Gastrocnemius medialis (tissue), 4 donors: ENCODE measurements around the gene UBE4A. TPM values are rescaled to one million over a fixed set of nuclear protein-coding genes. Genes with fewer than 3 reads are reported as not detected.

Experiments used
- ATAC-seq, 2 donors: fragments of 150-250 bp; one replicate each; pipeline ENCODE4 v1.9.1; 2016
- DNase-seq, 2 donors: peaks; one replicate each; pipeline ENCODE4 v3.0.0-alpha.2; 2019
- H3K27ac ChIP-seq, 4 donors: fragments of 200-600 bp; sonication (generic); 1 replicate in 1 of 4; 2 replicates in 3 of 4; pipeline ENCODE4 v1.5.1; 2016 to 2018; ENCODE audit warnings: mild to moderate bottlenecking in 2 of 4, moderate library complexity in 1 of 4
- H3K27me3 ChIP-seq, 3 donors: fragments of 200-600 bp; sonication (generic) in 2 of 3; 1 replicate in 1 of 3; 2 replicates in 2 of 3; pipeline versions ENCODE4 v1.5.1 to v1.6.0; 2016 to 2019; ENCODE audit warnings: mild to moderate bottlenecking in 1 of 3, moderate library complexity in 1 of 3
- H3K36me3 ChIP-seq, 2 donors: fragments of 200-600 bp; sonication (generic) in 1 of 2; one replicate each; pipeline ENCODE4 v1.5.1; 2017 to 2018
- H3K4me1 ChIP-seq, 2 donors: fragments of 200-600 bp; sonication (generic) in 1 of 2; one replicate each; pipeline ENCODE4 v1.5.1; 2016 to 2017; ENCODE audit warnings: mild to moderate bottlenecking in 2 of 2
- H3K4me3 ChIP-seq, 4 donors: fragments of 200-600 bp; sonication (generic) in 3 of 4; 1 replicate in 1 of 4; 2 replicates in 3 of 4; pipeline ENCODE4 v1.5.1; 2016 to 2019; ENCODE audit warnings: mild to moderate bottlenecking in 2 of 4
- H3K9me3 ChIP-seq, 3 donors: fragments of 200-600 bp; sonication (generic) in 2 of 3; 1 replicate in 1 of 3; 2 replicates in 2 of 3; pipeline ENCODE4 v1.5.1; 2016 to 2019
- CTCF ChIP-seq, 5 experiments: fragments of 450-650 bp in 3 of 5; fragments of 200-600 bp in 2 of 5; sonication (generic) in 2 of 5; IDR thresholded peaks in 4 of 5; conservative IDR thresholded peaks in 1 of 5; 1 replicate in 4 of 5; 2 replicates in 1 of 5; pipeline ENCODE4 v1.5.1; 2016 to 2019; ENCODE audit warnings: antibody characterized with exemption in 5 of 5, mild to moderate bottlenecking in 3 of 5, moderate library complexity in 3 of 5
- POLR2A ChIP-seq, 2 donors: fragments of 450-650 bp; IDR thresholded peaks; one replicate each; pipeline ENCODE4 v1.6.1; 2017; ENCODE audit warnings: antibody characterized with exemption in 2 of 2, mild to moderate bottlenecking in 2 of 2, moderate library complexity in 2 of 2
- in situ Hi-C, 4 donors: fragments of 200-750 bp; cut with MboI; loops; one replicate each; pipeline versions ENCODE4 v1.15.0 to v1.8.0; 2017; ENCODE audit warnings: low sequenced_read_pairs in 4 of 4
- intact Hi-C: fragments of 100-400 bp; cut with DNase I; formaldehyde crosslinking; loops from one replicate; pipeline ENCODE4 v1.15.1; 2023; ENCODE audit warnings: low total_unique reads
- total RNA-seq, 4 donors: library from RNA; depleted of rRNA; stranded (reverse); fragments of >200 nt; gene quantifications; one replicate each; pipeline versions ENCODE4 v1.1.0 to v1.2.3, GENCODE V29; 2016

Gene UBE4A
- total RNA-seq, 4 donors from 2014 or later = 36.6 to 73.9 (median 41.7) TPM

- Histone ChIP-seq H3K4me1 (no peaks in the 10 kb centered on the region), H3K27ac (no peak overlapping the region), H3K27me3 (peaks cover 10 to 36% (median 21%) of the 10 kb centered on the region in 3 donors), H3K9me3 (no peaks in the 10 kb centered on the region), H3K36me3 (no peaks in the 10 kb centered on the region), H3K4me3 (no peak overlapping the region)
- TF ChIP-seq POLR2A (IDR thresholded peaks at IDR 0.05) (no peak), CTCF (IDR thresholded peaks at IDR 0.05 in 4 of 5, conservative IDR thresholded peaks at IDR 0.05 in 1 of 5) (no peak)
- no peak for DNase-seq
- intact Hi-C loops (no loop called here), in situ Hi-C loops (no loop called here)
- ATAC-seq = no peak
These were observed 47.1 kb upstream of the UBE4A start for GRCh38 chr11:118312328-118312727.

DNA sequence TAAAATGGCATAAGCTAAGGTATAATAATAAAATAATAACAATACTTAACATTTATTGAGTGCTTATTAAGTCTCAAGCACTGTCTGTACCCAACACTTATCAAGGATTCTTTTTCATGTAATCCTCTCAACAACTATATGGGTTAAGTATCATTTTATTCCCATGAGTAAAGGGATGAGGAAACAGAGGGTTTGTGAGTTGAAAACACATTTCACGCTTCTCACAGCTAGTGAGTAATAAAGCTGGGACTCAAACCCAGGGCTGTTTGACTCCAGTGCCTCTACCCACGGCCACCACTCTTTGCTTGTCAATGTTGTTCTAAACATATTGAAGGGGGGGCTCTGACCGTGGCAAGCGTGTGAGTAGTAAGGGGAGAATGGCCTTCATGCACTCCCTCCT lies 46.2 kb upstream of the UBE4A start:
- H3K27ac ChIP-seq = no peak overlapping the region
- no peaks in the 10 kb centered on the region for H3K36me3 ChIP-seq
- H3K9me3 ChIP-seq = no peaks in the 10 kb centered on the region
- peaks cover 10 to 36% (median 21%) of the 10 kb centered on the region in 3 donors for H3K27me3 ChIP-seq
- DNase-seq (no peak), ATAC-seq (no peak)
- intact Hi-C loops = no loop called here
- in situ Hi-C loops = no loop called here
- H3K4me3 ChIP-seq = no peak overlapping the region
- TF ChIP-seq POLR2A (IDR thresholded peaks at IDR 0.05) (no peak), CTCF (IDR thresholded peaks at IDR 0.05 in 4 of 5, conservative IDR thresholded peaks at IDR 0.05 in 1 of 5) (no peak)
- H3K4me1 ChIP-seq = no peaks in the 10 kb centered on the region

DNA sequence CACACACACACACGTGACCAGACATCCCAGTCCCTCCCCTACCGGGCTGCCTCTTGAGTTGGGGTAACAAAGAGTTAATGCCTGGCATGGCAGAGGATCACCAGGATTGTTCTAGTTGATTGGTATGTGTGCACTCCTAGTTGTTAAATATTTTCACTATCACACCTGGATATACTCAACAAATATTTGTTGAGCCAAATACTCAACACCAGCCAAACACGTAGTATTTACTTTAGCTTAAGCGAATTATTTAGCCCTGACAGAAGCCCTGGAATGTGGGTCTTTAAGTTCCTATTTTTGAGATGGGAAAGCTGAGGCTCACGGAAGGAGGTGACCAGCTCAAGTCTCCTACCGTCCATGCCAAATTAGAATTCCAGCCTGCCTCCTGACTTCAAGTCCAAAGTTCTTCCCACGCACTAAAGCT lies 44.4 kb upstream of the UBE4A start:
- H3K27ac ChIP-seq = no peak overlapping the region
- no peak for DNase-seq
- H3K36me3 ChIP-seq = no peaks in the 10 kb centered on the region
- intact Hi-C loops (no loop called here), in situ Hi-C loops (no loop called here)
- H3K9me3 ChIP-seq = no peaks in the 10 kb centered on the region
- H3K4me1 ChIP-seq = no peaks in the 10 kb centered on the region
- ATAC-seq = no peak
- TF ChIP-seq CTCF (IDR thresholded peaks at IDR 0.05 in 4 of 5, conservative IDR thresholded peaks at IDR 0.05 in 1 of 5) (no peak), POLR2A (IDR thresholded peaks at IDR 0.05) (no peak)
- no peak overlapping the region for H3K4me3 ChIP-seq
- H3K27me3 ChIP-seq = peaks cover 10 to 36% (median 21%) of the 10 kb centered on the region in 3 donors

- Histone ChIP-seq H3K27me3 (peaks cover 2 to 23% (median 11%) of the 10 kb centered on the region in 3 donors), H3K36me3 (no peaks in the 10 kb centered on the region), H3K9me3 (no peaks in the 10 kb centered on the region), H3K27ac (no peak overlapping the region), H3K4me1 (no peaks in the 10 kb centered on the region), H3K4me3 (no peak overlapping the region)
- in situ Hi-C loops (no loop called here), intact Hi-C loops (no loop called here)
- DNase-seq (no peak), ATAC-seq (no peak)
- TF ChIP-seq CTCF (IDR thresholded peaks at IDR 0.05 in 4 of 5, conservative IDR thresholded peaks at IDR 0.05 in 1 of 5) (no peak), POLR2A (IDR thresholded peaks at IDR 0.05) (no peak)
These were observed 41.3 kb upstream of the UBE4A start for GRCh38 chr11:118318124-118318523.
